Activated CD8-positive, alpha-beta T cell treated with anti-CD3 and anti-CD28 coated beads for 36 hours (primary cell): ENCODE results near the gene RFTN1. TPM values are rescaled to one million over a fixed set of nuclear protein-coding genes. Genes with fewer than 3 reads are reported as not detected.

Source experiments
- ATAC-seq: fragments of 200-7000 bp; cut with Tn5 transposase; one replicate; pipeline ENCODE4 v1.10.0; 2021; ENCODE audit warnings: mild to moderate bottlenecking, moderate library complexity
- CTCF ChIA-PET: fragments of 350-600 bp; sonication (Branson Sonifier 250); formaldehyde crosslinking; loops from one replicate; lab custom pipeline; 2021; ENCODE audit warnings: antibody characterized with exemption; lab: Charles Lee
- POLR2A ChIA-PET: fragments of 350-600 bp; sonication (Branson Sonifier 250); formaldehyde crosslinking; loops from one replicate; lab custom pipeline; 2021; ENCODE audit warnings: antibody characterized with exemption; lab: Charles Lee
- DNase-seq: peaks from one replicate; pipeline ENCODE4 v3.0.0-alpha.2; 2020
- H3K27ac Mint-ChIP-seq: one replicate; pipeline ENCODE4 v1.8.0; 2021; ENCODE audit warnings: mild to moderate bottlenecking, mixed read lengths
- H3K27me3 Mint-ChIP-seq: one replicate; pipeline ENCODE4 v1.8.0; 2021; ENCODE audit warnings: mixed read lengths
- H3K36me3 Mint-ChIP-seq: one replicate; pipeline ENCODE4 v1.8.0; 2021; ENCODE audit warnings: low read depth, mixed read lengths
- H3K4me1 Mint-ChIP-seq: one replicate; pipeline ENCODE4 v1.8.0; 2021; ENCODE audit warnings: low read depth, mixed read lengths
- H3K4me3 Mint-ChIP-seq: one replicate; pipeline ENCODE4 v1.8.0; 2021; ENCODE audit warnings: mild to moderate bottlenecking, moderate library complexity, mixed read lengths
- H3K9me3 Mint-ChIP-seq: one replicate; pipeline ENCODE4 v1.8.0; 2021; ENCODE audit warnings: mixed read lengths
- CTCF ChIP-seq: fragments of 200-600 bp; IDR thresholded peaks from one replicate; pipeline ENCODE4 v1.8.0; 2022; ENCODE audit warnings: antibody characterized with exemption, mild to moderate bottlenecking
- intact Hi-C: fragments of 100-400 bp; cut with micrococcal nuclease; formaldehyde crosslinking; loops from one replicate; pipeline ENCODE4 v1.10.0; 2022
- total RNA-seq, 2 experiments: library from RNA; stranded (reverse); gene quantifications; one replicate each; pipeline ENCODE4 v1.2.3, GENCODE V29; 2021

The RFTN1 gene
- total RNA-seq, 2 experiments from 2014 or later, result 113 to 125 TPM

- no peak for ATAC-seq
- POLR2A ChIA-PET, result interaction anchor here (0.6 to 1.2 kb wide), 2 partner anchors 8 to 534 kb away, joined by 3 to 5 read pairs; no protein-coding TSS in a partner anchor
- CTCF ChIA-PET, result no interaction called here
- TF ChIP-seq CTCF, result no peak
- DNase-seq, result no peak
- Mint-ChIP-seq H3K9me3 (peaks cover 7% of the 10 kb centered on the region), H3K27ac (no peak overlapping the region), H3K27me3 (no peaks in the 10 kb centered on the region), H3K4me1 (peaks cover 41% of the 10 kb centered on the region), H3K36me3 (peaks cover 61% of the 10 kb centered on the region), H3K4me3 (no peak overlapping the region)
- intact Hi-C loops, result no loop called here
Measured at GRCh38 chr3:16394639-16395038, 118.9 kb downstream of the RFTN1 start.

- Mint-ChIP-seq H3K27ac (peak overlapping the region; percentile 47), H3K4me3 (no peak overlapping the region), H3K27me3 (no peaks in the 10 kb centered on the region), H3K9me3 (peaks cover 7% of the 10 kb centered on the region), H3K4me1 (peaks cover 49% of the 10 kb centered on the region), H3K36me3 (peaks cover 59% of the 10 kb centered on the region)
- no peak for DNase-seq
- ATAC-seq, result no peak
- CTCF ChIA-PET, result interaction anchor here (0.6 kb wide), 1 partner anchor 486 kb away, joined by 3 read pairs; no protein-coding TSS in a partner anchor
- POLR2A ChIA-PET, result no interaction called here
- no peak for TF ChIP-seq CTCF
- intact Hi-C loops, result no loop called here
Measured at GRCh38 chr3:16392717-16393116, 120.8 kb downstream of the RFTN1 start.

DNA sequence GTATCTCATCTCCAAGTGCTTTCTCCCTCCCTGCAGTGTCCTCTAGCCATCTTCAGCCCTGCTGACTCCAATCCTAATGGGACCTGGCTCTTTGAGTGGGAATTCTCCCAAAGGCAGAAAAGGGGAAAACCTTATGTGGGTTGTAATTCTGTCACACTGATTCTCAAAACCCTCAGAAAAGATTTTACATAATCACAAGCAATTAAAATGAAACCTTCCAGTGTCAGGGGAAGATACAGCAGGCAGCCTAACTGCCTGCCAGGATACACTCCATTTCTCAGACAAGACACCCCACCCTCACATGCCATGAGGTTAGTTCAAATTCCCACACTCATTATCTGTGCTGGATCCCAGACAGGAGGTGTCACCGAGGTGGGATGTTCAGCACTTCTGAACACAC is 121.4 kb downstream of the RFTN1 start:
- Mint-ChIP-seq H3K27me3 (no peaks in the 10 kb centered on the region), H3K4me1 (peaks cover 53% of the 10 kb centered on the region), H3K4me3 (no peak overlapping the region), H3K36me3 (peaks cover 60% of the 10 kb centered on the region), H3K9me3 (peaks cover 7% of the 10 kb centered on the region), H3K27ac (no peak overlapping the region)
- ChIA-PET CTCF (interaction anchor here (0.6 to 1.7 kb wide), 2 partner anchors 8 to 485 kb away, joined by 3 to 5 read pairs; no protein-coding TSS in a partner anchor), POLR2A (no interaction called here)
- ATAC-seq (no peak), DNase-seq (no peak)
- intact Hi-C loops, result no loop called here
- TF ChIP-seq CTCF, result no peak

GRCh38 chr3:16390581-16390980 is 122.9 kb downstream of the RFTN1 start:
- Mint-ChIP-seq H3K36me3 (peaks cover 59% of the 10 kb centered on the region), H3K27me3 (no peaks in the 10 kb centered on the region), H3K4me1 (peaks cover 53% of the 10 kb centered on the region), H3K27ac (no peak overlapping the region), H3K4me3 (no peak overlapping the region), H3K9me3 (peaks cover 7% of the 10 kb centered on the region)
- no peak for ATAC-seq
- no peak for DNase-seq
- intact Hi-C loops, result no loop called here
- no peak for TF ChIP-seq CTCF
- CTCF ChIA-PET, result interaction anchor here (1.7 kb wide), 1 partner anchor 10 kb away, joined by 5 read pairs; no protein-coding TSS in a partner anchor
- POLR2A ChIA-PET, result interaction anchor here (0.6 to 1.4 kb wide), 5 partner anchors 8 to 578 kb away, joined by 3 to 4 read pairs (median 3); no protein-coding TSS in a partner anchor

GRCh38 chr3:16388850-16389441 is 124.6 kb downstream of the RFTN1 start:
- H3K9me3 Mint-ChIP-seq, result peaks cover 7% of the 10 kb centered on the region
- no peak overlapping the region for H3K4me3 Mint-ChIP-seq
- peaks cover 59% of the 10 kb centered on the region for H3K36me3 Mint-ChIP-seq
- ChIA-PET CTCF (no interaction called here), POLR2A (interaction anchor here (0.6 kb wide), 1 partner anchor 10 kb away, joined by 3 read pairs; no protein-coding TSS in a partner anchor)
- H3K27me3 Mint-ChIP-seq, result no peaks in the 10 kb centered on the region
- peaks cover 51% of the 10 kb centered on the region for H3K4me1 Mint-ChIP-seq
- no peak for DNase-seq
- intact Hi-C loops, result no loop called here
- no peak for TF ChIP-seq CTCF
- ATAC-seq, result no peak
- no peak overlapping the region for H3K27ac Mint-ChIP-seq
